IMR-90 (cell line): Measurements from ENCODE around the gene FAM234B. TPM values are rescaled to one million over a fixed set of nuclear protein-coding genes. Genes with fewer than 3 reads are reported as not detected.

Source experiments
- ATAC-seq: fragments of 200-7000 bp; cut with Tn5 transposase; 2 replicates; pipeline ENCODE4 v1.9.1; 2020; ENCODE audit warnings: low read depth, mild to moderate bottlenecking, moderate library complexity
- BruUV-seq: library from RNA; stranded (reverse); fragments of 400-500 nt; replicated peaks from 2 replicates; lab custom pipeline; 2021; lab: Mats Ljungman, UMichigan
- CTCF ChIA-PET: fragments of 300-600 bp; formaldehyde crosslinking; extraction: SDS; loops from one replicate; lab custom pipeline; 2021; ENCODE audit warnings: antibody characterized with exemption; lab: Yijun Ruan, JAX
- POLR2A ChIA-PET: fragments of 300-600 bp; sonication (Branson Sonifier 250); formaldehyde crosslinking; loops from one replicate; lab custom pipeline; 2022; ENCODE audit warnings: antibody characterized with exemption; ENCODE audit not compliant: unreplicated experiment; lab: Charles Lee
- DNase-seq: peaks from one replicate; pipeline ENCODE4 v3.0.0; 2013
- H2AFZ ChIP-seq: replicated peaks from 2 replicates; pipeline ENCODE3; 2013; ENCODE audit warnings: low read length, mild to moderate bottlenecking; ENCODE audit not compliant: poor library complexity
- H2AK5ac ChIP-seq: 2 replicates; pipeline ENCODE4 v1.6.1; 2013; ENCODE audit warnings: low read depth, low read length, inconsistent platforms
- H2AK9ac ChIP-seq: replicated peaks from 2 replicates; pipeline ENCODE3; 2013; ENCODE audit warnings: mild to moderate bottlenecking, low read depth, low read length, moderate library complexity; ENCODE audit not compliant: poor library complexity
- H2BK120ac ChIP-seq: 2 replicates; pipeline ENCODE4 v1.6.1; 2013; ENCODE audit warnings: low read depth, low read length, inconsistent platforms
- H2BK15ac ChIP-seq: 3 replicates; pipeline ENCODE4 v1.6.1; 2013; ENCODE audit warnings: low read depth, low read length, inconsistent platforms
- H2BK20ac ChIP-seq: 2 replicates; pipeline ENCODE4 v1.6.1; 2013; ENCODE audit warnings: low read depth, mild to moderate bottlenecking, inconsistent platforms, low read length, moderate library complexity
- H2BK5ac ChIP-seq: 2 replicates; pipeline ENCODE4 v1.6.1; 2013; ENCODE audit warnings: mild to moderate bottlenecking, low read depth, low read length, inconsistent platforms; ENCODE audit not compliant: poor library complexity, severe bottlenecking
- H3K14ac ChIP-seq: replicated peaks from 2 replicates; pipeline ENCODE4 v1.6.1; 2013; ENCODE audit warnings: low read depth, low read length, inconsistent platforms
- H3K18ac ChIP-seq: 2 replicates; pipeline ENCODE4 v1.6.1; 2013; ENCODE audit warnings: low read depth, low read length, control low read depth
- H3K23ac ChIP-seq: 2 replicates; pipeline ENCODE4 v1.6.1; 2013; ENCODE audit warnings: low read depth, low read length, inconsistent platforms
- H3K27ac ChIP-seq: 2 replicates; pipeline ENCODE4 v1.5.1; 2013; ENCODE audit warnings: mild to moderate bottlenecking, control low read depth, low read length; ENCODE audit not compliant: insufficient read depth
- H3K27me3 ChIP-seq: 2 replicates; pipeline ENCODE4 v1.6.1; 2013; ENCODE audit warnings: low read length; ENCODE audit not compliant: control insufficient read depth, insufficient read depth
- H3K36me3 ChIP-seq: 2 replicates; pipeline ENCODE4 v1.6.1; 2013; ENCODE audit warnings: low read length, mixed read lengths; ENCODE audit not compliant: control insufficient read depth, insufficient read depth
- H3K4ac ChIP-seq: 2 replicates; pipeline ENCODE4 v1.6.1; 2013; ENCODE audit warnings: low read depth, low read length, inconsistent platforms
- H3K4me1 ChIP-seq: 2 replicates; pipeline ENCODE4 v1.6.1; 2013; ENCODE audit warnings: low read length, mixed read lengths; ENCODE audit not compliant: control insufficient read depth, insufficient read depth
- H3K4me2 ChIP-seq: 2 replicates; pipeline ENCODE4 v1.6.1; 2013; ENCODE audit warnings: low read depth, mild to moderate bottlenecking, control low read depth, low read length, moderate library complexity
- H3K4me3 ChIP-seq: 2 replicates; pipeline ENCODE4 v1.5.1; 2013; ENCODE audit warnings: low read depth, mild to moderate bottlenecking, control low read depth, low read length, moderate library complexity; ENCODE audit not compliant: insufficient read depth
- H3K56ac ChIP-seq: 2 replicates; pipeline ENCODE4 v1.6.1; 2013; ENCODE audit warnings: low read length, inconsistent platforms; ENCODE audit not compliant: insufficient read depth; ENCODE audit errors: extremely low read depth
- H3K79me1 ChIP-seq, 2 experiments: 2 replicates each; pipeline ENCODE4 v1.6.1; 2013; ENCODE audit warnings: low read length in 2 of 2, inconsistent platforms in 1 of 2, low read depth in 1 of 2
- H3K9ac ChIP-seq: 2 replicates; pipeline ENCODE4 v1.6.1; 2013; ENCODE audit warnings: low read depth, low read length, control low read depth
- H3K9me1 ChIP-seq: 2 replicates; pipeline ENCODE4 v1.6.1; 2013; ENCODE audit warnings: low read length, inconsistent platforms; ENCODE audit not compliant: insufficient read depth
- H3K9me3 ChIP-seq: 2 replicates; pipeline ENCODE4 v1.6.1; 2013; ENCODE audit warnings: low read length; ENCODE audit not compliant: control insufficient read depth, insufficient read depth
- H4K20me1 ChIP-seq: 2 replicates; pipeline ENCODE4 v1.6.1; 2013; ENCODE audit warnings: low read length, inconsistent platforms; ENCODE audit not compliant: insufficient read depth
- H4K5ac ChIP-seq: 2 replicates; pipeline ENCODE4 v1.6.1; 2013; ENCODE audit warnings: mild to moderate bottlenecking, low read depth, low read length, control low read depth
- H4K8ac ChIP-seq, 2 experiments: 2 replicates each; pipeline ENCODE4 v1.6.1; 2013; ENCODE audit warnings: low read depth in 2 of 2, low read length in 2 of 2, control low read depth in 1 of 2, inconsistent platforms in 1 of 2
- H4K91ac ChIP-seq: 2 replicates; pipeline ENCODE4 v1.6.1; 2013; ENCODE audit warnings: low read depth, low read length, inconsistent platforms; ENCODE audit not compliant: insufficient read depth
- BHLHE40 ChIP-seq: fragments of 150-350 bp; IDR thresholded peaks from 2 replicates; pipeline ENCODE4 v1.6.1; 2016; ENCODE audit warnings: mild to moderate bottlenecking, low read depth, low read length
- CTCF ChIP-seq: conservative IDR thresholded peaks from 2 replicates; pipeline ENCODE4 v1.5.1; 2012; ENCODE audit warnings: mild to moderate bottlenecking, low read depth, low read length, improper control_type of control experiment
- FOS ChIP-seq: fragments of 150-350 bp; IDR thresholded peaks from 2 replicates; pipeline ENCODE4 v1.6.1; 2016; ENCODE audit warnings: low read depth, low read length
- MAZ ChIP-seq: IDR thresholded peaks from 2 replicates; pipeline ENCODE4 v1.6.1; 2012; ENCODE audit warnings: low read depth, mild to moderate bottlenecking, low read length, improper control_type of control experiment, moderate library complexity, borderline replicate concordance
- NFE2L2 ChIP-seq: fragments of 150-350 bp; IDR thresholded peaks from 2 replicates; pipeline ENCODE4 v1.6.1; 2016; ENCODE audit warnings: low read depth, mild to moderate bottlenecking, low read length
- RAD21 ChIP-seq: IDR thresholded peaks from 2 replicates; pipeline ENCODE4 v1.6.1; 2012; ENCODE audit warnings: low read length, improper control_type of control experiment
- SMC3 ChIP-seq: fragments of 150-350 bp; IDR thresholded peaks from 2 replicates; pipeline ENCODE4 v1.6.1; 2016; ENCODE audit warnings: low read depth, mild to moderate bottlenecking, antibody characterized with exemption, low read length, moderate library complexity
- WGBS, 2 experiments: methylation state at CpG; one replicate each; pipeline versions ENCODE4 v1.1.5 to v1.1.7; 2013; ENCODE audit warnings: missing lambda C conversion rate in 2 of 2; ENCODE audit not compliant: insufficient read length in 1 of 2; ENCODE audit errors: extremely low coverage in 2 of 2; 5-methylcytosine and 5-hydroxymethylcytosine counted together
- dilution Hi-C: fragments of 300-500 bp; cut with HindIII; formaldehyde crosslinking; loops from one replicate; pipeline ENCODE4 v1.14.3; 2018; ENCODE audit warnings: low sequenced_read_pairs; ENCODE audit not compliant: unreplicated experiment
- in situ Hi-C: fragments of 300-500 bp; cut with MboI; formaldehyde crosslinking; loops from 3 replicates; pipeline ENCODE4 v1.14.3; 2019; ENCODE audit warnings: low sequenced_read_pairs, inconsistent platforms, mixed read lengths
- intact Hi-C: fragments of 100-400 bp; cut with micrococcal nuclease; formaldehyde crosslinking; loops from 2 replicates; pipeline ENCODE4 v1.10.0; 2022
- polyA plus RNA-seq, 3 experiments: library from polyadenylated mRNA; depleted of rRNA; stranded (reverse); fragments of >200 nt; gene quantifications; 2 replicates each; pipeline ENCODE4 v1.2.3, GENCODE V29; 2012; ENCODE audit warnings: low replicate concordance in 1 of 3
- total RNA-seq: library from RNA; depleted of rRNA; stranded (reverse); fragments of >200 nt; gene quantifications from 2 replicates; pipeline ENCODE4 v1.2.3, GENCODE V29; 2012

Gene FAM234B
- total and polyA plus RNA-seq, 2 of the 4 experiments (the other 2 are of a cell fraction), result 3.6 to 8.6 TPM

GRCh38 chr12:13066459-13066858 lies 22.3 kb downstream of the FAM234B start:
- no peak overlapping the region for H2BK15ac ChIP-seq
- H2BK120ac ChIP-seq, result no peak overlapping the region
- intact Hi-C loops, result no loop called here
- H3K27ac ChIP-seq, result no peak overlapping the region
- H4K91ac ChIP-seq, result no peak overlapping the region
- in situ Hi-C loops, result no loop called here
- no peaks in the 10 kb centered on the region for H3K9me3 ChIP-seq
- H3K4me1 ChIP-seq, result no peaks in the 10 kb centered on the region
- H3K4me2 ChIP-seq, result no peak overlapping the region
- peaks cover 9% of the 10 kb centered on the region for H3K36me3 ChIP-seq
- no peak for DNase-seq
- no TSS peak for BruUV-seq
- no peak overlapping the region for H3K18ac ChIP-seq
- H3K14ac ChIP-seq, result no peak overlapping the region
- no peak overlapping the region for H3K4me3 ChIP-seq
- no peak overlapping the region for H2AFZ ChIP-seq
- no peaks in the 10 kb centered on the region for H3K79me1 ChIP-seq
- no peak overlapping the region for H2AK5ac ChIP-seq
- H2BK20ac ChIP-seq, result no peak overlapping the region
- H3K9ac ChIP-seq, result no peak overlapping the region
- TF ChIP-seq SMC3 (no peak), MAZ (no peak), RAD21 (no peak), CTCF (no peak), BHLHE40 (no peak), NFE2L2 (no peak), FOS (no peak)
- H3K23ac ChIP-seq, result no peak overlapping the region
- ATAC-seq, result no peak
- no peak overlapping the region for H3K4ac ChIP-seq
- peaks cover 4% of the 10 kb centered on the region; the same call in 1 of the 2 replicates for H3K9me1 ChIP-seq
- no CpG with 5 or more reads among the region's 7 CpGs for WGBS, 2 experiments
- no peak overlapping the region for H2AK9ac ChIP-seq
- dilution Hi-C loops, result no loop called here
- H3K27me3 ChIP-seq, result no peaks in the 10 kb centered on the region
- CTCF ChIA-PET, result no interaction called here
- no peak overlapping the region for H4K5ac ChIP-seq
- H2BK5ac ChIP-seq, result no peak overlapping the region
- no peaks in the 10 kb centered on the region for H4K20me1 ChIP-seq
- H3K56ac ChIP-seq, result no peak overlapping the region
- POLR2A ChIA-PET, result no interaction called here
- H4K8ac ChIP-seq, result no peak overlapping the region
